Mesendoderm (in vitro differentiated cells): ENCODE results near the gene RAB23.

ENCODE experiments used
- DNase-seq: peaks from one replicate; pipeline ENCODE4 v3.0.0; 2013
- H2AK5ac ChIP-seq: 2 replicates; pipeline ENCODE4 v1.6.1; 2013; ENCODE audit warnings: low read length, inconsistent platforms
- H2BK120ac ChIP-seq: 2 replicates; pipeline ENCODE4 v1.6.1; 2013; ENCODE audit warnings: low read depth, mild to moderate bottlenecking, low read length, moderate library complexity, mixed read lengths
- H2BK15ac ChIP-seq: replicated peaks from 2 replicates; pipeline ENCODE4 v1.6.1; 2013; ENCODE audit warnings: low read depth, mild to moderate bottlenecking, moderate library complexity
- H2BK5ac ChIP-seq: 2 replicates; pipeline ENCODE4 v1.6.1; 2013; ENCODE audit warnings: low read length, inconsistent platforms
- H3K18ac ChIP-seq: 2 replicates; pipeline ENCODE4 v1.6.1; 2013; ENCODE audit warnings: mild to moderate bottlenecking, low read length, mixed read lengths
- H3K23ac ChIP-seq: one replicate; pipeline ENCODE4 v1.6.1; 2013; ENCODE audit warnings: low read length
- H3K27ac ChIP-seq: 2 replicates; pipeline ENCODE4 v1.5.1; 2013; ENCODE audit warnings: low read depth, mild to moderate bottlenecking, inconsistent platforms, low read length, moderate library complexity
- H3K27me3 ChIP-seq: 2 replicates; pipeline ENCODE4 v1.6.1; 2013; ENCODE audit warnings: low read length, control low read depth, mild to moderate bottlenecking, inconsistent platforms; ENCODE audit not compliant: insufficient read depth, poor library complexity
- H3K36me3 ChIP-seq: 2 replicates; pipeline ENCODE4 v1.6.1; 2013; ENCODE audit warnings: low read length, inconsistent platforms; ENCODE audit not compliant: control insufficient read depth, insufficient read depth
- H3K4ac ChIP-seq: one replicate; pipeline ENCODE4 v1.6.1; 2013; ENCODE audit warnings: low read depth, mild to moderate bottlenecking, low read length, moderate library complexity
- H3K4me1 ChIP-seq: 2 replicates; pipeline ENCODE4 v1.6.1; 2013; ENCODE audit warnings: low read depth, low read length, inconsistent platforms; ENCODE audit not compliant: control insufficient read depth
- H3K4me2 ChIP-seq: 2 replicates; pipeline ENCODE4 v1.6.1; 2013; ENCODE audit warnings: low read length
- H3K4me3 ChIP-seq: 2 replicates; pipeline ENCODE4 v1.5.1; 2013; ENCODE audit warnings: mild to moderate bottlenecking, low read length
- H3K56ac ChIP-seq: one replicate; pipeline ENCODE4 v1.6.1; 2013; ENCODE audit warnings: low read length
- H3K79me1 ChIP-seq: 2 replicates; pipeline ENCODE4 v1.6.1; 2013; ENCODE audit warnings: low read length, inconsistent platforms
- H3K79me2 ChIP-seq: 2 replicates; pipeline ENCODE4 v1.6.1; 2013; ENCODE audit warnings: mild to moderate bottlenecking, low read length; ENCODE audit not compliant: control insufficient read depth, insufficient read depth
- H3K9ac ChIP-seq: 2 replicates; pipeline ENCODE4 v1.6.1; 2013; ENCODE audit warnings: low read length, inconsistent platforms
- H4K5ac ChIP-seq: one replicate; pipeline ENCODE4 v1.6.1; 2013; ENCODE audit warnings: low read length
- H4K8ac ChIP-seq: one replicate; pipeline ENCODE4 v1.6.1; 2013; ENCODE audit warnings: low read depth, mild to moderate bottlenecking, control low read depth, low read length, moderate library complexity
- WGBS: extraction: QIAGEN DNeasy Blood & Tissue Kit; methylation state at CpG from one replicate; pipeline ENCODE4 v1.1.7; 2013; ENCODE audit warnings: low lambda C conversion rate, missing lambda C conversion rate; ENCODE audit not compliant: insufficient coverage; ENCODE audit errors: extremely low coverage; 5-methylcytosine and 5-hydroxymethylcytosine counted together

Gene RAB23

GRCh38 chr6:57209030-57209429, 13.1 kb downstream of the RAB23 start:
- Histone ChIP-seq H3K4ac (no peak overlapping the region), H3K23ac (no peak overlapping the region), H2BK5ac (no peak overlapping the region), H4K8ac (no peak overlapping the region), H3K79me1 (peaks cover 18% of the 10 kb centered on the region), H2BK120ac (no peak overlapping the region), H3K4me3 (no peak overlapping the region), H3K36me3 (no peaks in the 10 kb centered on the region), H4K5ac (no peak overlapping the region), H2BK15ac (no peak overlapping the region), H3K79me2 (peaks cover 16% of the 10 kb centered on the region), H3K4me2 (no peak overlapping the region), H3K18ac (no peak overlapping the region), H3K9ac (no peak overlapping the region), H3K27me3 (no peaks in the 10 kb centered on the region), H3K56ac (no peak overlapping the region), H3K4me1 (no peaks in the 10 kb centered on the region), H2AK5ac (no peak overlapping the region), H3K27ac (no peak overlapping the region)
- DNase-seq, result no peak

GRCh38 chr6:57207872-57208271, 14.2 kb downstream of the RAB23 start:
- no peaks in the 10 kb centered on the region for H3K36me3 ChIP-seq
- peaks cover 11% of the 10 kb centered on the region for H3K79me1 ChIP-seq
- no peaks in the 10 kb centered on the region for H3K4me1 ChIP-seq
- H4K5ac ChIP-seq, result no peak overlapping the region
- H3K79me2 ChIP-seq, result peaks cover 7% of the 10 kb centered on the region
- no peak overlapping the region for H3K18ac ChIP-seq
- H2BK15ac ChIP-seq, result no peak overlapping the region
- no peak overlapping the region for H3K56ac ChIP-seq
- H3K23ac ChIP-seq, result no peak overlapping the region
- H2AK5ac ChIP-seq, result no peak overlapping the region
- DNase-seq, result no peak
- no peak overlapping the region for H2BK5ac ChIP-seq
- H3K4ac ChIP-seq, result no peak overlapping the region
- H3K4me3 ChIP-seq, result no peak overlapping the region
- no peak overlapping the region for H2BK120ac ChIP-seq
- H3K27ac ChIP-seq, result no peak overlapping the region
- no peak overlapping the region for H3K4me2 ChIP-seq
- H3K27me3 ChIP-seq, result no peaks in the 10 kb centered on the region
- no CpG with 5 or more reads among the region's 4 CpGs for WGBS
- H4K8ac ChIP-seq, result no peak overlapping the region
- no peak overlapping the region for H3K9ac ChIP-seq

GRCh38 chr6:57207141-57207540, 15.0 kb downstream of the RAB23 start:
- peaks cover 11% of the 10 kb centered on the region for H3K79me1 ChIP-seq
- no peak overlapping the region for H3K27ac ChIP-seq
- no peaks in the 10 kb centered on the region for H3K27me3 ChIP-seq
- no peak overlapping the region for H2AK5ac ChIP-seq
- WGBS, result no CpG with 5 or more reads among the region's 2 CpGs
- H4K8ac ChIP-seq, result no peak overlapping the region
- no peaks in the 10 kb centered on the region for H3K36me3 ChIP-seq
- peak; percentile 9 for DNase-seq
- H3K23ac ChIP-seq, result no peak overlapping the region
- peaks cover 5% of the 10 kb centered on the region for H3K79me2 ChIP-seq
- no peak overlapping the region for H3K4me2 ChIP-seq
- H3K9ac ChIP-seq, result no peak overlapping the region
- no peak overlapping the region for H2BK120ac ChIP-seq
- H2BK15ac ChIP-seq, result no peak overlapping the region
- no peak overlapping the region for H3K18ac ChIP-seq
- no peak overlapping the region for H3K56ac ChIP-seq
- no peaks in the 10 kb centered on the region for H3K4me1 ChIP-seq
- no peak overlapping the region for H4K5ac ChIP-seq
- H3K4ac ChIP-seq, result no peak overlapping the region
- no peak overlapping the region for H3K4me3 ChIP-seq
- H2BK5ac ChIP-seq, result no peak overlapping the region

GRCh38 chr6:57205550-57206328, 16.4 kb downstream of the RAB23 start:
- Histone ChIP-seq H3K27ac (no peak overlapping the region), H3K4me2 (no peak overlapping the region), H3K79me2 (peaks cover 2% of the 10 kb centered on the region), H3K36me3 (no peaks in the 10 kb centered on the region), H3K23ac (no peak overlapping the region), H2BK5ac (no peak overlapping the region), H3K4me1 (no peaks in the 10 kb centered on the region), H4K8ac (no peak overlapping the region), H3K4ac (no peak overlapping the region), H3K4me3 (no peak overlapping the region), H3K9ac (no peak overlapping the region), H3K27me3 (no peaks in the 10 kb centered on the region), H2BK120ac (no peak overlapping the region), H3K56ac (no peak overlapping the region), H2AK5ac (no peak overlapping the region), H3K18ac (no peak overlapping the region), H3K79me1 (peaks cover 9% of the 10 kb centered on the region), H4K5ac (no peak overlapping the region), H2BK15ac (no peak overlapping the region)
- no CpG with 5 or more reads among the region's 7 CpGs for WGBS
- DNase-seq, result peak; percentile 10

GRCh38 chr6:57201718-57202117, 20.4 kb downstream of the RAB23 start:
- no CpG with 5 or more reads among the region's 1 CpG for WGBS
- H3K4me3 ChIP-seq, result no peak overlapping the region
- H3K36me3 ChIP-seq, result no peaks in the 10 kb centered on the region
- H3K56ac ChIP-seq, result no peak overlapping the region
- no peak overlapping the region for H2BK15ac ChIP-seq
- no peak overlapping the region for H4K5ac ChIP-seq
- H2BK5ac ChIP-seq, result no peak overlapping the region
- H3K79me1 ChIP-seq, result peaks cover 12% of the 10 kb centered on the region
- no peak overlapping the region for H3K23ac ChIP-seq
- no peak overlapping the region for H3K27ac ChIP-seq
- no peak overlapping the region for H3K9ac ChIP-seq
- H2BK120ac ChIP-seq, result no peak overlapping the region
- H3K18ac ChIP-seq, result no peak overlapping the region
- H3K27me3 ChIP-seq, result no peaks in the 10 kb centered on the region
- H3K4me2 ChIP-seq, result no peak overlapping the region
- H3K4me1 ChIP-seq, result peaks cover 2% of the 10 kb centered on the region
- H4K8ac ChIP-seq, result no peak overlapping the region
- DNase-seq, result no peak
- H3K79me2 ChIP-seq, result peaks cover 2% of the 10 kb centered on the region
- no peak overlapping the region for H2AK5ac ChIP-seq
- no peak overlapping the region for H3K4ac ChIP-seq
